ENCODE data around the gene NSUN2.

DNA sequence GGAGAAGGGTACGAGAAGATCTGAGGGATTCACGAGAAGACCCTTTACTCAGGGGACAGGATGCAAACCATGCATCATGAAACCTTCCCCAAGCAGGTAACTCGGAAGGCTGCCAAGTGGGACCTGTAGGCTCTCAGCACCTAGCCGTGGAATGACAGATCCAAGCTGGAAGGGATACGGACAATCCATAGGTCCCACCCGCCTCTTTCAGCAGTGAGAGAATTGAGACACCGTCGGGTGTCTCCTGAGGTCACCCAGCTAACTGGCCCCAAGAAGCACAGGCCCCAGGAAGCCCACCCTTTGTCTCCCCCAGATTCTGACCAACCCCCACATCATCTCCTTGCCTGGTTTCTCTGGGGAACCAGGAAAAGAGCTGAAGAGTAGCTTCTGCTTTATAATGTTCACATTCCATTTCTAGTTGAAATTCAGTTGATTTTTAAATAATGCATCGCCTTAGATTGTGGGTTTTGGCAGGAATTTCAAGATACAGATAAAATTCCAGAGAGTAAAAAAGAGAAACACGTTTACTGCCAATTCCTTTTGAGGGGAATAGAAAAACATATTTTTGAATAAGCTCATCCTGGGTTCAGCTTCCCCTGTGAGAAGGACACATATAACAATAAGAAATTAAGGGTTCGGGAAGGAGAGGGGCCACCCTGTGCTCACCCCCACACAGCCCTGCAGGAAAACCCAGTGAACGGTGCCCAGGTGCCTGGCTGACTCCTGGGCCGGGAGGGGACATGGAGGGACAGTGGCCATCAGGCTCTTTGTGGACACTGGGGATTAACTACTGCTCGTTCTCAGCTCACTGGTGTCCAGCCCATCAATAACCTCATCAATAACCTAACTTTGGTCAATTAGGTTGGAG is 51.1 kb downstream of the NSUN2 start:
- no peak for TF ChIP-seq EZH2 (IDR thresholded peaks at IDR 0.05; ENCODE audit: low read depth, unreplicated experiment)
- TF ChIP-seq, protein P1, sequence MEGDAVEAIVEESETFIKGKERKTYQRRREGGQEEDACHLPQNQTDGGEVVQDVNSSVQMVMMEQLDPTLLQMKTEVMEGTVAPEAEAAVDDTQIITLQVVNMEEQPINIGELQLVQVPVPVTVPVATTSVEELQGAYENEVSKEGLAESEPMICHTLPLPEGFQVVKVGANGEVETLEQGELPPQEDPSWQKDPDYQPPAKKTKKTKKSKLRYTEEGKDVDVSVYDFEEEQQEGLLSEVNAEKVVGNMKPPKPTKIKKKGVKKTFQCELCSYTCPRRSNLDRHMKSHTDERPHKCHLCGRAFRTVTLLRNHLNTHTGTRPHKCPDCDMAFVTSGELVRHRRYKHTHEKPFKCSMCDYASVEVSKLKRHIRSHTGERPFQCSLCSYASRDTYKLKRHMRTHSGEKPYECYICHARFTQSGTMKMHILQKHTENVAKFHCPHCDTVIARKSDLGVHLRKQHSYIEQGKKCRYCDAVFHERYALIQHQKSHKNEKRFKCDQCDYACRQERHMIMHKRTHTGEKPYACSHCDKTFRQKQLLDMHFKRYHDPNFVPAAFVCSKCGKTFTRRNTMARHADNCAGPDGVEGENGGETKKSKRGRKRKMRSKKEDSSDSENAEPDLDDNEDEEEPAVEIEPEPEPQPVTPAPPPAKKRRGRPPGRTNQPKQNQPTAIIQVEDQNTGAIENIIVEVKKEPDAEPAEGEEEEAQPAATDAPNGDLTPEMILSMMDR (conservative IDR thresholded peaks at IDR 0.05; ENCODE audit: low read depth in 2 of 2), result no peak
- TF ChIP-seq CREB1 (CRISPR knock-in tag; IDR thresholded peaks at IDR 0.05; ENCODE audit: low read depth), result no peak
- no peak for TF ChIP-seq STAT1 (IDR thresholded peaks at IDR 0.05; ENCODE audit: unreplicated experiment)
- TF ChIP-seq POLR2AphosphoS5 (IDR thresholded peaks at IDR 0.05; ENCODE audit: low read depth), result no peak
- TF ChIP-seq, protein P2, sequence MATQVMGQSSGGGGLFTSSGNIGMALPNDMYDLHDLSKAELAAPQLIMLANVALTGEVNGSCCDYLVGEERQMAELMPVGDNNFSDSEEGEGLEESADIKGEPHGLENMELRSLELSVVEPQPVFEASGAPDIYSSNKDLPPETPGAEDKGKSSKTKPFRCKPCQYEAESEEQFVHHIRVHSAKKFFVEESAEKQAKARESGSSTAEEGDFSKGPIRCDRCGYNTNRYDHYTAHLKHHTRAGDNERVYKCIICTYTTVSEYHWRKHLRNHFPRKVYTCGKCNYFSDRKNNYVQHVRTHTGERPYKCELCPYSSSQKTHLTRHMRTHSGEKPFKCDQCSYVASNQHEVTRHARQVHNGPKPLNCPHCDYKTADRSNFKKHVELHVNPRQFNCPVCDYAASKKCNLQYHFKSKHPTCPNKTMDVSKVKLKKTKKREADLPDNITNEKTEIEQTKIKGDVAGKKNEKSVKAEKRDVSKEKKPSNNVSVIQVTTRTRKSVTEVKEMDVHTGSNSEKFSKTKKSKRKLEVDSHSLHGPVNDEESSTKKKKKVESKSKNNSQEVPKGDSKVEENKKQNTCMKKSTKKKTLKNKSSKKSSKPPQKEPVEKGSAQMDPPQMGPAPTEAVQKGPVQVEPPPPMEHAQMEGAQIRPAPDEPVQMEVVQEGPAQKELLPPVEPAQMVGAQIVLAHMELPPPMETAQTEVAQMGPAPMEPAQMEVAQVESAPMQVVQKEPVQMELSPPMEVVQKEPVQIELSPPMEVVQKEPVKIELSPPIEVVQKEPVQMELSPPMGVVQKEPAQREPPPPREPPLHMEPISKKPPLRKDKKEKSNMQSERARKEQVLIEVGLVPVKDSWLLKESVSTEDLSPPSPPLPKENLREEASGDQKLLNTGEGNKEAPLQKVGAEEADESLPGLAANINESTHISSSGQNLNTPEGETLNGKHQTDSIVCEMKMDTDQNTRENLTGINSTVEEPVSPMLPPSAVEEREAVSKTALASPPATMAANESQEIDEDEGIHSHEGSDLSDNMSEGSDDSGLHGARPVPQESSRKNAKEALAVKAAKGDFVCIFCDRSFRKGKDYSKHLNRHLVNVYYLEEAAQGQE (IDR thresholded peaks at IDR 0.05; ENCODE audit: unreplicated experiment), result no peak
- TF ChIP-seq EZH2phosphoT487 (IDR thresholded peaks at IDR 0.05; ENCODE audit: unreplicated experiment), result no peak
